CD4-positive, alpha-beta T cell treated with Interleukin-10 for 1 hour (primary cell): Measurements from ENCODE around the gene DHFR.
A peak's percentile ranks its signal among the peaks of the same experiment; 100 is the strongest.
"Not testable (repeated sequence)": the region's sequence is repeated elsewhere in the genome, so short reads cannot be mapped to it uniquely, and the experiment has no call there.

Experiments
- DNase-seq: peaks from one replicate; pipeline ENCODE4 v3.0.0-alpha.2; 2020

Gene DHFR

DNA sequence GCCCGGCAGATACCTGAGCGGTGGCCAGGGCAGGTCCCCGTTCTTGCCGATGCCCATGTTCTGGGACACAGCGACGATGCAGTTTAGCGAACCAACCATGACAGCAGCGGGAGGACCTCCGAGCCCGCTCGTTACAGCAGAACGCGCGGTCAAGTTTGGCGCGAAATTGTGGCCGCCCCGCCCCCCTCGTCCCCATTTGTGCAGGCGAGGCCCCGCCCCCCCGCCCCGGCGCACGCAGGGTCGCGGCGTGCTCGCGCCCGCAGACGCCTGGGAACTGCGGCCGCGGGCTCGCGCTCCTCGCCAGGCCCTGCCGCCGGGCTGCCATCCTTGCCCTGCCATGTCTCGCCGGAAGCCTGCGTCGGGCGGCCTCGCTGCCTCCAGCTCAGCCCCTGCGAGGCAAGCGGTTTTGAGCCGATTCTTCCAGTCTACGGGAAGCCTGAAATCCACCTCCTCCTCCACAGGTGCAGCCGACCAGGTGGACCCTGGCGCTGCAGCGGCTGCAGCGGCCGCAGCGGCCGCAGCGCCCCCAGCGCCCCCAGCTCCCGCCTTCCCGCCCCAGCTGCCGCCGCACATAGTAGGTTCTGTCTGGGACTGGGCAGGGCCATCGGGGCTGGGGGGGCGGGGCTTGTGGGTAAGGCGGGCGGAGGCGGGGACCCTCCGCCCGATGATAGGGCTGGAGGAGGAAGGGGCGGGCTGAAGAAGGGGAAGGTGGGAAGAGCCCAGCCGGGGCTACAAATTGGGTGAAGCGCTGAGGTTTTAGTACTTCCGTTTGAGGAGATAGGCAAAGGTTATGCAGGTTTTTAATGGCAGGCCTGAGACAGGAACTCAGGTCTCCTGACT, at the start of gene DHFR, which contains the start of gene MSH3:
TSS of gene DHFR (minus strand) at position 593 of the 840 bp plus-strand sequence. CDS start at position 99, 494 bp downstream.
TSS of gene MSH3 (plus strand) at position 262 of the 840 bp plus-strand sequence. CDS start at position 338, 76 bp downstream.
- peak; percentile 92 for DNase-seq

DNA sequence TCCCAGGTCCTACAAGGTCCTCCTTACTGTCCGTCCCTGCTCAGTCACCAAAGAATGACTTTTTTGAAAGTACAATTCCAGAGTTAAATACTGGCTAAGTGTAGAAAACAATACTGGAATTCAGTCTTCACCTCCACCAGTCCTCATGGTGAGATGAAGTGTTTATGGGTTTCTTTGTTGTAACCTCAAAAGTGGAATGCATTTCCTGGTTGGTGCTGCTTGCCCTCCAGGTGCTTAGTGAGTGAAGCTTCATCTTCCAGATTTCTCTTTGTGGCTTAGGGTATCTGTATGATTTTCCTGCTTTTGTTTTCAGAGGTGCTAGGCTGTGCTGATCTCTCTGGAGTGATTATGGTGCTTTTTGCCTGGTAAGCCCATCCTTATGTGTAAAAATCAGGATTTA, 49.4 kb upstream of the DHFR start:
- no peak for DNase-seq

DNA sequence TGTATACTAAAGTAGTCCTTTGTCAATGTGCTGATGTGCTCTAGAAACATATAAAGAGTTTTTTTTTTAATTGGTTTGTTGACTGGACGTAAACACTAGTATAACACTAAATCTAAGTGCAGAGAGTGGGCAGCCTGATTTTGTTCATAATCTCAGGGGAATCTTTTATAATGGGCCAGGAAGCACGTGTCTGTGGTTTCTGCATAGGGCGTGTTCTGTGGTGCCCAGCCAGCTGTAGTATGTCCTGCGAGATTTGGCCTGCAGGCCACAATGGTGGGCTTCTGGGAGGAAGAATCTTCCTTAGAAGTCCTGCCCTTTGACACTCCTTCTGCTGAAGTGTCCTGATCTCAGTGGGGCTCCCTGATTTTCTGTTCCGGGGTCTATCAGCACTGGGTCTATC, 49.0 kb upstream of the DHFR start:
- DNase-seq, result no peak

DNA sequence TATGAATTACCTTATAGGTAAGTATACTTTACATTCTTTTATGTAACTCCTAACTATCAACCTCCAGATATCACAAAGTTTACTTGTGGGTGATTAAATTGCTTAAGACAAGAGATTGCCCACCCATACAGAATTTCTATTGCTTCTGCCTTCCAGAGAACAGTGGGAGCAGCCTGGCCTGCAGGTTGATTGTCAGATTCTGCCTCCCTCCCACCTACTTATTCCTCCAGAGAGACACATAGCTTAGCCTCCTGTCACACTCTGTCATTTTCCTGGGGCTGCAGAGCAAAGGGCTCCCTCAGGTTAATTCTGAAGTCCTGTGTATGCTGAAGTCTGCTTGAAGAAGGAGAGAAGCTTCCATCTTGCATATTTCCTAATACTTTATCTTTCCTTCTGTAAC, 48.5 kb upstream of the DHFR start:
- no peak for DNase-seq

DNA sequence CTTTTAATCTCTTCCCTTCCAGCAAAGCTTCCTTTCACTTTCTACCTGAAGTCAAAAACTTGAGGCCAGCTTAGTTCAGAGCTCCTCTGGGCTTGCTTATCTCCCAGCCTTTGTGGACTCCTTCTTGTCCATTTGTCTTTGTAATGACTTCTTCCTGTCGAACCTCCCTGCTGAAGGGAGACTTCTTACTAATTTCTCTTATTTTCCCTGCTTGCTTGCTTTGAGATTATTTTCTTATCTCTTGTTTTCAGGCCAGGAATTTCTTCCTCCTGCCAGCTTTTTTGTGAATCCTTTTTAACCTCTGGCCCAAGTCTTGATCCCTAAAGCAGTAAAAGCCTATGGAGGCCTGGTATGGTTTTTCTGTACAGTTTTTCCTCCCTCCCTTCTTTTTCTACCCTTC, 46.8 kb upstream of the DHFR start:
- DNase-seq, result no peak

DNA sequence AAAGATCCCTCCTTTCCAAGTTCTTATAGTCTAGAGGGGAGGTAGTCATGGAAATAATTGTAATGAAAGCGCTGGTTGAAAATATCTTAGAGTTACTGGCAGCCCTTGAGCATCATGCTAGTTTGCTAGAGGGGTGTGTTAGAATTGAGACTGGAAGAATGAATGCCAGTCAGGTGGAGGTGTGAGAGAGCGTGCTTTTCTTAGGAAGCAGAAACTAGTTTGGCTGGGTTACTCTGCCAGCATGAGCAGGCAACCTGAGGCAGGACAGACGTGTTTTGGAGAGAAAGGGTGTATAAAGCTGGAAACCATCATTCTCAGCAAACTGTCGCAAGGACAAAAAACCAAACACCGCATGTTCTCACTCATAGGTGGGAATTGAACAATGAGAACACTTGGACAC, 43.6 kb upstream of the DHFR start:
- DNase-seq, result no peak

DNA sequence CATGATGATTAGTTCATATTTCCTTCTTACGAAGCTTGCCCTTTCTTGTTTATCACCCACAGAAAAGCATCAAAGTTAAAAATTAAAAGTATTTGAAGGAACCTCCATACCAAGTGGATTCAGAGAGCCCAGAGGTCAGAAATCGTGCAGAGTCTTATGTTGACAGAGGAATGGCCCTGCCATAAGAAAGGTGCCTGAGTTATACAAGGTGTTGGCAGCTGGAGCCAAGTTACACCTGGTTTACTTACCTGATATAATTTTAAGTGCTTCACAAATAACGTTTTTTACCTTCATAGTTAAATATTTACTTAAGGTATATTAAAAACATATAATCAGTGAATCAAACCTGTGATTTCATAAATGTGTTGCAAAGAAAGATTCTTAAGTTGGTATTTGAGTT, 42.3 kb upstream of the DHFR start:
- DNase-seq, result no peak

DNA sequence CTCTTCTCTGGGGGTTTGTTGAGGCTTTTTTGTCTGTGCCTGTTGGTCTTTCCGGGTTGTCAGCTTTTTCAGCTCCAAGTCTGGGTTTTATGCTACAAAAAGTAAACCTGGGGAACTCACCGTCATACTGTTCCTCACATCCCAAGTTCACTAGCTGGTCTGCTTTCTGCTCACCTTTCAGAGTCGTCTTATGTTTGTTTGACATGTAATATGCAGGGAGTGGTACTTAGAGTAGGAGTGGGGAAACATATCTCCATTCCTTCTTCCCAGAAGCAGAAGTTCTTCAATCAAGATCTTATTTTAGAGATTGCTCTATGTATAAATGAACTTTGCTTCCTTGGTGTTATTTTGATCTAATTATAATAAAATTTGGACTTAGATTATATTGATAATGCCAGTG, 41.7 kb upstream of the DHFR start:
- no peak for DNase-seq

DNA sequence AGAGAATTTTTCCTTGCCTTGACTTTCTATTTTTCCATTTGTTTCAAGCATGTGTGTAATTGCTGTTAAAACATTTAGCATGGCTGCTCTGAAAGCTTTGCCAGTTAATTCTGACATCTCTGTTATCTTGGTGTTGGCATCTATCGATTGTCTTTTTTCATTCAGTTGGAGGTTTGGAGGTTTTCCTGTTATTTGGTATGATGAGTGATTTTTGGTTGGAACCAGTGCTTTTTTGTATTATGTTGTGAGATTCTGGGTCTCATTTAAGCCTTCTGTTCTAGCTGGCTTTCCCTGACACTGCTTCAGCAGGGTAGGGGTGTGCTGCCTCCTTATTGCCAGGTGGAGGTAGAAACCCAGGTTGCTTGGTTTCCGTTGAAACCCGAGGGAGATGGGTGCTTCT, 40.9 kb upstream of the DHFR start:
- no peak for DNase-seq

DNA sequence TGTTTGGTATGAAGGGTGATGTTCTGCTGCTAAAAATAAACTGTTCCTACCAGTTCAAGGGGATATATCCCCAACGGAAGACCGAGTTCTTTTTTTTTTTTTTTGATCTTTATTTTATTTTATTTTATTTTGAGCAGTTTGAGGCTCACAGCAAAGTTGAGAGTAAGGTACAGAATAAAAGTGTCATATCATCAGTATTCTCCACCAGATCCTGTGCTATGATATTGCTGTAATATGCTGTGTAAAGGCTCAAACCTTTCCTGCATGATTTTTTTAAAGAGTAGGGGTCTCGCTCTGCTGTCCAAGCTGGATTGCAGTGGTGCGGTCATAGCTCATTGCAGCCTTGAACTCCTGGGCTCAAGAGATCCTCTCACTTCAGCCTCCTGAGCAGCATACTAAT, 34.8 kb upstream of the DHFR start:
- no peak for DNase-seq

DNA sequence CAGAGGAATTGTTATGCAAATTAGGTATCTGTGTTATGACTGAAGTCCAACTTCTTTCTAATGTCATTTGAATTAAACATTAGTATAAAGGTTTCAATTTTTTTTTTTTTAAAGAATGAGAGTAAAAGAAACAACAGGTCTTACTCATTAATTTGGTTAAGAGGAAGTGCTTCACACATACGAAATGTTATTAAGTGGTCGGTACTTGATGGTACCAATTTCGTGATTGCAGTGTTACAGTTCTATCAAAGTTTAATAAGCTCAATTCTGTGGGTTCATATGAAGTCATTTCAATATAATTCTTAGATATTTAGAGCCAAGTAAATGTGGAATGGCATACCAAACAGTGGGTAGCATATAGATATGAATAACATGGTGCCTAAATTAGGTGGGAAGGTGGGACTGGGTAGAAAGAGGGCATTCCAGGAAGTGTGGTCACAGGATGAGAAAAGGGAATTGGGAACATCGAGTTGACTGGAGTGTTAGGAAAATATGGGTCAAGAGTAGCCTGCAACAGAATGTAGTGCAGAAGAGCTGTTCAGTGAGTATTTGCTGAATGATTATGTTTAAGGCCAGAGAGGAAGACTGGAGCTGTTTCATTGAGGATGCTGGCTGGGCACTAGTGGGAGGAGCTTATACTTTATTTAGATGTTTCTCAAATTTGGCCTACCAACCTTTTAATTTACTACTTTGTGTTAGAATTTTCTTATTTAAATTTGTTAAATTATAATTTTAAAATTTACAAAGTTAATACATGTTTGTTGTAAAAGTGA, 34.1 kb upstream of the DHFR start:
- DNase-seq, result no peak

DNA sequence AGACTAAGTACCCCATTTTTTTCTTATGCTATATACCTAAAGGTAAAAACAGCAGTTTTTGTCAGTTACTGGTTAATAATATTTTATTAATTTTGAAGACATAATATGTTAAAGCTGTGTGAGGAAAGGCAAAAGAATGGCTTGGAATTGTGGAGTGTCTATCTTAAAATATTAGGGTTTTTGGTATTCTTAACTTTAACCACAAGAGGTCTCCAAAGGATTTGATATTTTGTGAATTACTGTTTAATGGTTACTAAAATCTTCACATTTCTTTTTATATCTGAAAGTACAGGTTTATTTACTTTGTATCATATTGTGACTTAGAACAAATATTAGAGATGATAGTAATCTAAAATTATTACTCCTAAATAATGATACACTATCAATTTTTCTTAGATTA, 32.0 kb upstream of the DHFR start:
- peak; percentile 32 for DNase-seq

DNA sequence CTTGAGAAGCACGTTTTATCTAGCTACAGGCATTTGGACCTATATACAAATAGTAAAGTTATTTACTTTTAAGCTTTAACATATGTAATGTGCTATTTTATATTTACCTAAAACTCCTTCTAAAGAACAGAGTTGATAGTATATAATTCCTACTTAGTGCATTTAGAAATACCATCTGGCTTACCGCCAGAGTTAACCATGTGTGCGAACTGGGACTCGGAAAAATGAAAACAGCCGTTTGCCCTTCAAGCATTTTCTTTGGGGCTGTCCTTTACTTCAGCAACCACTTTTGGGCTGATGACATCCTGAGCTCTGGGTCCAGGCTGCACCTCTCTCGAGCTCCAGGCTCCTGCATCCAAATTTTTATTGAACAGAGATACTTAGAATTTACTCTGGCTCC, 21.9 kb upstream of the DHFR start:
- DNase-seq, result no peak

DNA sequence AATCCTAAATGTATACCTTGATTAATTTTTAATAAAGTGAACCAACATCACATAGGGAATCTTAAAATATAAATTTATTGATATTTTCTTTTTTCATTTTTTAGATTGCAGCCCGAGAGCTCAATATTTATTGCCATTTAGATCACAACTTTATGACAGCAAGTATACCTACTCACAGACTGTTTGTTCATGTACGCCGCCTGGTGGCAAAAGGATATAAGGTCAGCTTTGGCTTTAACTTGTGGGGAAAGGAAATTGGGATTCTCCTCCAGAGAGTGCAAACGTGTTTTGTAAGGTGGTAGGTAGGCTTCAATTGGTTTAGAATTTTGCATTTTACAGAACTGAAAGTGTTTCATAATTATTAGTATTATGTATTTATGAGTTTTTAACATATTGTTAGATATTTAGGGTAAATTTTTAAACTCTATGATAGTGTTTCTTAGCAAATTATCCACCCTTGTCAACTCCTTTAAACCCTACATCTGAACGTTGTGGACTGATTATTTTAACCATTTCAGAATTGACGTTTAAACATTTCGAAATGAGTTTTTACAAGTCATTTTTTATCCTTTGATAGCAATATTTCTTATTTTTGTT, 17.5 kb upstream of the DHFR start:
- peak; percentile 66 for DNase-seq

DNA sequence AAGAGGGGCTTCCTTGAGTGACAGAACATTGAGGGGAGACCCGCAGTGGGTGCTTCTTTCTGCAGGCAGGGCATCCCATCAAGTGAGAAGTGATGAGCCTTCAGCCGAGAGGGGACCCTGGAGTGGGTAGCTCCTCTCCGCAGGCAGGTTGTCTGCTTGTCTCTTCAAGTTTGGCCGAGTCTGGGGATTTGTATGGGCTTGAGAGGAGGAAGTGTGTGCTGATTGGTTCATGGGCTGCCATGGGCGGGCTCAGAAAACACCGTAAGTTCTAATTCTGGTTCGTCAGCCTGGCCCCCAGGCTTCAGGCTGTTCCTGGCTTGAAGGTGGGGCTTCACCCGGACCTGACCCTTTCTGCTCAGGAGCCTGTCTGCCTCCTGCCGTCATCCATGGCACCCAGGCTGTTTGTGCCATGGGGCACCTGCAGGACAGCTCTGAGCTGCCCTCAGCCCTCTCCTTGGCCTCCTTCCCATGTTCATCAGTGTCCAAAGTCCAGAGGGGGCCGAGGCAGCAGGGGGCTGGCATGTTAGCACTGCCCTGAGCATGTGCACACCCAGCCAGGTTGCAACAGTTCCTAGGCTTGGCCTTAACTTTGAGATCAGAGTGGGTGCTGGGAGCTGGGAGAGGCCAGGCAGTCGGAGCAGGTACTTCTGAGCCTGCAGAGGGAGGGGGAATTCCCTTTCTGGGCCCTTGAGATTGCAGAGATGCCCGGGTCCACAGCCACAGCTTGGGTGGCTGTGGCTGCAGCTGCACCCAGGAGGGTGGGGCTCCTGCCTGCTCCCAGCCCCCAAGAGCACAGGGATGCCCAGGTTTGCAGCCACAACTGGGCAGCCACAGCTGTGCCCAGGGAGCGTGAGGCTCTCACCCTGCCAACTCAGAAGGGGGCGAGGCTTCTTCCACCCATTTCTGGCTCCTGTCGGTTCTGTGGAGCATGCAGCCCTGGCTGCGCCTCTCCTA, 13.5 kb upstream of the DHFR start:
- no peak for DNase-seq

DNA sequence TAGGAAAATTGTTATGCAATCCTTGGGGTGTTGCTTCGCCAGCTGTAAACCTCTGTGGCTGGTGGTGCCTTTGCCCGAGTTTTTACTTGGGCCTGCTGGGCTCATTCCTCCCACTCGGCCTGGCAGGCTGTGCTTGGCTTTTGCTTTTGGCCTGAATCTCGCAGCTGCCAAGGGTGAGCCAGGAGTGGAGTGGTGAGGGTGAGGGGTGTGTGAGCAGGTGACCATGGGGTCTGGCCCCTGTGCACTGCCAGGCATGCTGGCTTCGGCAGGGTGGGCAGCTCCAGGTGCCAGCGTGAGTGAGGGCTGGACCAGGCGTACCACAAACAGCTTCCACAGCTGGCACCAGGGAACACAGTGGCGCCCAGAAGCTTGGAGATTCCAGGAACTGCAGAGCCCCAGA, 12.6 kb upstream of the DHFR start:
- no peak for DNase-seq

DNA sequence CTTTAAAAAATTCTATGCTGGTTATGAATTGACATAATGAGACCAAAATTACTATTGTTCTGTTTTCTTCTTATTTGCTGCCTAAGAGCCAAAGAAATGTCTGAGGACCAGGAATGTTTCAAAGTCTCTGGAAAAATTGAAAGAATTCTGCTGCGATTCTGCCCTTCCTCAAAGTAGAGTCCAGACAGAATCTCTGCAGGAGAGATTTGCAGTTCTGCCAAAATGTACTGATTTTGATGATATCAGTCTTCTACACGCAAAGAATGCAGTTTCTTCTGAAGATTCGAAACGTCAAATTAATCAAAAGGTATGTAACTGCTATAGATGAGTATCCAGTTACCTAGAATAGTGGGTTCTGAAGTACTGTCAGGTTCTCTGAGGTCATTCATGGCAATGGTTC, 10.3 kb upstream of the DHFR start:
- no peak for DNase-seq

DNA sequence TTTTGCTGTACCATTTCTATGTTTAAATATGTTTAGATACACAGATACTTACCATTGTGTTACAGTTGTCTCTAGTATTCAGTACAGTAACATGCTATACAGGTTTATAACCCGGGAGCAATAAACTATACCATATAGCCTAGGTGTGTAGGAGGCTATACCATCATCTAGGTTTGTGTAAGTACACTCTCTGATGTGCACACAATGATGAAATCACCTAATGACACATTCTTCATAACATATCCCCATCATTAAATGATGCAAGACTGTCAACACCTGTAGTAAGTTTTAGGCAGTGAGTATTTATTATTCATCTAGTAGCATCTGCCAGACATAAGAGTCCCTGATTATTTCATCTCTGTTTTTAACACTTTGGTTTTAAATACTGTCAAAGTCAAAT, 7.3 kb upstream of the DHFR start:
- no peak for DNase-seq

DNA sequence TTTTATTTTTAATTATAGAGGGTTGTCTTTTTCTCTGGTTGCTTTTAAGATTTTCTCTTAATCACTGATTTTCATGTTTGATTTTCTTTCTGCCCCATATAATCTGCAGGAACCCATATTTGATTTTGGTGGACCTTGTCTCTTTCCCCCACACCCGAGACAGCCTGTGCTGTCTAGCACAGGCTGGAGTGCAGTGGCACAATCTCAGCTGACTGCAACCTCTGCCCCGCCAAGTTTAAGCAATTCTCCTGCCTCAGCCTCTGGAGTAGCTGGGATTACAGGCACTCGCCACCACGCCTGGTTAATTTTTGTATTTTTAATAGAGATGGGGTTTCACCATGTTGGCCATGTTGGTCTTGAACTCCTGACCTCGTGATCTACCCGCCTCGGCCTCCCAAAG, 5.9 kb upstream of the DHFR start:
- not testable (repeated sequence) for DNase-seq

DNA sequence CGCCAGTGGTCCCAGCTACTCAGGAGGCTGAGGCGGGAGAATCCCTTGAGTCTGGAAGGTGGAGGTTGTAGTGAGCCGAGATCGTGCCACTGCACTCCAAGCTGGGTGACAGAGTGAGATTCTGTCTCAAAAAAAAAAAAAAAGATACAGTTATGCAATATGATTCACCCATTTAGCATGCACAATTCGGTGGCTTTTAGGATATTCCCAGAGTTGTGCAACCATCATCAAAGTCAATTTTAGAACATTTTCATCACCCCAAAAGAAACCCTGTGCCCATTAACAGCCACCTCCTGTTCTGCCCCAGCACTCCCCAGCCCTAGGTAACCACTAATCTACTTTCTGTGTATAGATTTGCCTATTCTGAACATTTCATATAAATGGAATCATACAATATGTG, 4.3 kb upstream of the DHFR start:
- DNase-seq, result no peak

DNA sequence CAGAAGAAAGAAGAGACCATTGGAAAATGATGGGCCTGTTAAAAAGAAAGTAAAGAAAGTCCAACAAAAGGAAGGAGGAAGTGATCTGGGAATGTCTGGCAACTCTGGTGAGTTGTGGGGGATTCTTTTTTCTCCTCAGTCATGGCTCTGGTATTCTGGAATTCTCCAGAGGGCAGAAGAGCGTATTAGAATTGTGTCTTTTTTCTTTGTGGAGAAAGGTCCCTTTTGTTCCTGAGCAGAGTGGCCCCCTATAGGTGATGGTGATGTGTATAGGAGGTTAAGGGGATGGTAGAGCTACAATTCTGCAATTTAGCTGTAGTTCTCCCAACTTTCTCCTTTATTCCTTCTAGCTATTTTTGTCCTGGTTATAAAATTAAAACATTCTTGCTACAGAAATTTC, 1.6 kb upstream of the DHFR start:
- no peak for DNase-seq

DNA sequence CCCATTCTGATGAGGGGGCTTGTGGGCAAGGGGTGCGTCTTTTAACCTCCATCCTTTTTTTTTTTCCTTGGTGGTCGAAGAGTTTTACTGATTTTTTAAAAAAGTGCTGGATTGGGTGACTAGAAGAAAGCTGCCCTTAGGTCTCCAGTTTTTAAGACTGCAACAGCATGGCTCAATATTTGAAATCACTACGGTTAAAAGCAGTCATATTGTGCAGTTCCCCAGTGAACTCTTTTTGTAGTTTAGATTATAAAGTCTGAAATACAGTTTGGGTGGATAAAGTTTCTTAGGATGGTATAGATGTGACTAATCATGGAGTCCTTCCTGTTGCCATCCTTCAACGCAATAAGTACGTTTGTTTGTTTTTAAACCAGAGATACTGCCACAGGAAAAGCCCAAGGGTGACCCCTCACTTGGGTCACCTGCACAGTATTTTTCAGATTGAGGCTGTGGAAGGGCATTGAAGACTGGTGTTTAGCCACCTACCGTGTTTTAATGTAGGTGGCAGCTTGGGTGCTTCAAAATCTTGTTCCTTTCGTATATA, 520 bp upstream of the DHFR start:
- DNase-seq, result peak; percentile 5

DNA sequence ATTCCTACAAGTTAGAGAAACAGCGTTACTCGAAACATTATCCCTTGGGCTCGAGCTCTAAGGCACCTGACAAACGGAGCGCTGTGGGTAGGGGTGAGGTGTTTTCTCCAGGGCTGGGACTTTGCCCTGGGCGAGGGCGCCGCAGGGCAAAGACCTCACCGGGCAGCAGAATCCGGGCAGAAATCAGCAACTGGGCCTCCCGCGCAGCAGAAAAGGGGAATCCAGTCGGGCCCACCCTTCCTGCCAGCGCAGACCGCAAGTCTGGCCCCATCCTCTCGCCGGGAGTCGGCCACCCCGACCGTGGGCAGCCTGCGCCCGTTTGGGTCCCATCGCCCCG, 761 bp downstream of the DHFR start:
- DNase-seq, result no peak
